Measurements from ENCODE around the gene FAM20A.
A peak's percentile ranks its signal among the peaks of the same experiment; 100 is the strongest.

FAM20A gene

GRCh38 chr17:68511671-68512246, 89.4 kb downstream of the FAM20A start (continued):
- no peak; the same call in 1 of the 2 replicates for TF ChIP-seq ZNF513 (tag by site-specific recombination; IDR thresholded peaks at IDR 0.05)
- no peak for TF ChIP-seq ZNF530 (tag by site-specific recombination; IDR thresholded peaks at IDR 0.05; ENCODE audit: low read depth)
- TF ChIP-seq ZNF510 (tag by site-specific recombination; IDR thresholded peaks at IDR 0.05; ENCODE audit: insufficient replicate concordance) = no peak
- no peak for TF ChIP-seq PRDM2 (tag by site-specific recombination; IDR thresholded peaks at IDR 0.05; ENCODE audit: borderline replicate concordance)
- peak; percentile 46; the same call in 1 of the 2 replicates for TF ChIP-seq ZNF423 (tag by site-specific recombination; IDR thresholded peaks at IDR 0.05)
- no peak for TF ChIP-seq ZNF280C (tag by site-specific recombination; IDR thresholded peaks at IDR 0.05)
- TF ChIP-seq ZNF785 (tag by site-specific recombination; IDR thresholded peaks at IDR 0.05) = peak; percentile 88
- TF ChIP-seq ZFP69B (tag by site-specific recombination; IDR thresholded peaks at IDR 0.05) = peak; percentile 100
- TF ChIP-seq ZNF223 (tag by site-specific recombination; IDR thresholded peaks at IDR 0.05) = no peak
- TF ChIP-seq ZBTB26 (tag by site-specific recombination; optimal IDR thresholded peaks at IDR 0.05) = peak; percentile 68
- no peak for TF ChIP-seq ZNF585B (tag by site-specific recombination; IDR thresholded peaks at IDR 0.05)
- peak; percentile 85 for TF ChIP-seq ZFP37 (tag by site-specific recombination; IDR thresholded peaks at IDR 0.05)
- TF ChIP-seq BCL11A (tag by site-specific recombination; IDR thresholded peaks at IDR 0.05; ENCODE audit: low read depth) = peak; percentile 88
- no peak for TF ChIP-seq ZNF416 (tag by site-specific recombination; IDR thresholded peaks at IDR 0.05)
- no peak for TF ChIP-seq ZNF362 (tag by site-specific recombination; IDR thresholded peaks at IDR 0.05)
- TF ChIP-seq ZNF302 (tag by site-specific recombination; IDR thresholded peaks at IDR 0.05; ENCODE audit: low read depth) = no peak
- TF ChIP-seq ZNF791 (tag by site-specific recombination; IDR thresholded peaks at IDR 0.05) = no peak
- no peak for TF ChIP-seq HOXA7 (CRISPR knock-in tag; IDR thresholded peaks at IDR 0.05; ENCODE audit: borderline replicate concordance)
- TF ChIP-seq ZEB2 (tag by site-specific recombination; IDR thresholded peaks at IDR 0.05) = peak; percentile 99
- no peak for TF ChIP-seq ZNF426 (tag by site-specific recombination; IDR thresholded peaks at IDR 0.05)
- peak; percentile 100 for TF ChIP-seq ZNF335 (tag by site-specific recombination; conservative IDR thresholded peaks at IDR 0.05)
- TF ChIP-seq ZNF664 (tag by site-specific recombination; IDR thresholded peaks at IDR 0.05) = no peak; the same call in 1 of the 2 replicates
- no peak for TF ChIP-seq ZNF248 (tag by site-specific recombination; IDR thresholded peaks at IDR 0.05)
- peak; percentile 71; the same call in 1 of the 2 replicates for TF ChIP-seq HIC1 (tag by site-specific recombination; IDR thresholded peaks at IDR 0.05)
- TF ChIP-seq KLF17 (tag by site-specific recombination; IDR thresholded peaks at IDR 0.05) = peak; percentile 94

Data from HEK293 (cell line).